ENCODE results near the gene DLX2.

GRCh38 chr2:172090044-172090961, 12.4 kb downstream of the DLX2 start:
- no peak for TF ChIP-seq POLR2AphosphoS5 (IDR thresholded peaks at IDR 0.05)
- no peak for TF ChIP-seq EP300 (IDR thresholded peaks at IDR 0.05)
- TF ChIP-seq CTCF (IDR thresholded peaks at IDR 0.05) = no peak
- TF ChIP-seq POLR2A (IDR thresholded peaks at IDR 0.05) = no peak

Data from sigmoid colon (tissue), 4 donors.